ENCODE data around the gene BTRC.

DNA sequence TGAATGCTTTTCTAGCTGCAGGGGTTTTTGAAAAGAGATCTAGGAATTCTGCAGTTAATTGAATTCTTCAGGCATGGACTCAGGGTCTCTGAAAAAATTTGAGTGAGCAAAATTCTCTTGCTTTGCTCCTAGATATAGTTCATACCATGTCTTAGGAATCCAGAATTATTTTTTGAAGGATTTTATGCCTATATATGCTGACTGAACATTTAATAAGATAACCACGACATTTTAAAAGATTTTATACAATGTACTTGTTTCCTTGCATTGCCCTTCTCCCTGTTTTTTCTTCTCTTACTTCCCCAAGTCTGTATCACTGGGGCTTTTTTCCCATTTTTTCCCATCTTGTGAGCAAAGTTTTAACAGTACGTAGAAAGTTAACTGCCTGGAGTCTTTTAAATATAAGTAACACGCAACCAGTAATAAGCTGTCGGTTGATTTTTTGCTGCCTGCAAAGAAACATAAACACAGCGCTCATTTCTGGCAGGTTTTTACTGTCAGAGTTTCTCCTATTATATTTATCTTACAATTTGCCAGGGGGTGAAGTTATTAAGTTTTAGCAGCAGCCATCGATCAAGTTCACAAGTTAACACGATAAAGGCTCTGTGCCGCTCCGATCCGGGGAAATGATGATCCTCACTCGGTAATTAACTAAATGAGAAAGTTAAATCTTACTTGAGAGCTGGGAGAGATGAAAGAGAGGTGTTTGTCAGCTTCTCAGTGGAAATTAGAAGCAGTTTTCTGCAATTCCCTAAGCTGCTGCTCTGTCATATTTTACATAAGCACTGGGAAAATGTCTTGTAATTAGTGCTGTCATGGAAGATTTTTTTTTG is 153.1 kb downstream of the BTRC start:
- TF ChIP-seq, protein P1, sequence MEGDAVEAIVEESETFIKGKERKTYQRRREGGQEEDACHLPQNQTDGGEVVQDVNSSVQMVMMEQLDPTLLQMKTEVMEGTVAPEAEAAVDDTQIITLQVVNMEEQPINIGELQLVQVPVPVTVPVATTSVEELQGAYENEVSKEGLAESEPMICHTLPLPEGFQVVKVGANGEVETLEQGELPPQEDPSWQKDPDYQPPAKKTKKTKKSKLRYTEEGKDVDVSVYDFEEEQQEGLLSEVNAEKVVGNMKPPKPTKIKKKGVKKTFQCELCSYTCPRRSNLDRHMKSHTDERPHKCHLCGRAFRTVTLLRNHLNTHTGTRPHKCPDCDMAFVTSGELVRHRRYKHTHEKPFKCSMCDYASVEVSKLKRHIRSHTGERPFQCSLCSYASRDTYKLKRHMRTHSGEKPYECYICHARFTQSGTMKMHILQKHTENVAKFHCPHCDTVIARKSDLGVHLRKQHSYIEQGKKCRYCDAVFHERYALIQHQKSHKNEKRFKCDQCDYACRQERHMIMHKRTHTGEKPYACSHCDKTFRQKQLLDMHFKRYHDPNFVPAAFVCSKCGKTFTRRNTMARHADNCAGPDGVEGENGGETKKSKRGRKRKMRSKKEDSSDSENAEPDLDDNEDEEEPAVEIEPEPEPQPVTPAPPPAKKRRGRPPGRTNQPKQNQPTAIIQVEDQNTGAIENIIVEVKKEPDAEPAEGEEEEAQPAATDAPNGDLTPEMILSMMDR (IDR thresholded peaks at IDR 0.05), result no peak
- no peak for TF ChIP-seq POLR2A (IDR thresholded peaks at IDR 0.05)
